HepG2 (cell line): ENCODE results near the gene FBXO30.

ENCODE experiments used
- CTCF ChIP-seq: sonication (generic); formaldehyde crosslinking; IDR thresholded peaks from 2 replicates; pipeline ENCODE4 v1.5.0; 2020; ENCODE audit warnings: mild to moderate bottlenecking, missing genetic modification reagents, moderate library complexity
- ELF4 ChIP-seq: sonication (generic); formaldehyde crosslinking; IDR thresholded peaks from 2 replicates; pipeline ENCODE4 v1.5.0; 2020; ENCODE audit warnings: missing genetic modification reagents, mild to moderate bottlenecking, moderate library complexity, borderline replicate concordance
- EZH2 ChIP-seq: conservative IDR thresholded peaks from 2 replicates; pipeline ENCODE4 v1.6.1; 2012; ENCODE audit warnings: mild to moderate bottlenecking, low read depth, low read length, moderate library complexity
- FOXJ3 ChIP-seq: sonication (generic); formaldehyde crosslinking; IDR thresholded peaks from 2 replicates; pipeline ENCODE4 v1.4.0; 2020; ENCODE audit warnings: missing genetic modification reagents, mild to moderate bottlenecking, borderline replicate concordance
- GABPA ChIP-seq, 2 experiments: IDR thresholded peaks; 2 replicates each; pipeline ENCODE4 v1.6.1; 2011 to 2016; ENCODE audit warnings: low read depth in 2 of 2, low read length in 1 of 2, missing biosample characterization in 1 of 2, missing genetic modification characterization in 1 of 2
- KDM5A ChIP-seq: fragments of 200-600 bp; sonication (generic); IDR thresholded peaks from 2 replicates; pipeline ENCODE4 v1.7.0; 2018; ENCODE audit warnings: antibody characterized with exemption, mild to moderate bottlenecking, low read length, borderline replicate concordance
- POLR2AphosphoS2 ChIP-seq: IDR thresholded peaks from 2 replicates; pipeline ENCODE4 v1.6.1; 2011; ENCODE audit warnings: low read depth, low read length, improper control_type of control experiment
- ZNF263 ChIP-seq: sonication (generic); formaldehyde crosslinking; IDR thresholded peaks from 2 replicates; pipeline ENCODE4 v1.4.0; 2020; ENCODE audit warnings: missing genetic modification reagents
- ZNF335 ChIP-seq: sonication (generic); formaldehyde crosslinking; IDR thresholded peaks from 2 replicates; pipeline ENCODE4 v1.4.0; 2020; ENCODE audit warnings: missing genetic modification reagents
- ZNF441 ChIP-seq: sonication (generic); formaldehyde crosslinking; IDR thresholded peaks from 2 replicates; pipeline ENCODE4 v1.7.0; 2021; ENCODE audit warnings: missing genetic modification reagents, borderline replicate concordance
- ZNF501 ChIP-seq: sonication (generic); formaldehyde crosslinking; IDR thresholded peaks from 2 replicates; pipeline ENCODE4 v1.5.1; 2020; ENCODE audit warnings: mild to moderate bottlenecking, moderate library complexity, missing genetic modification reagents
- ZNF782 ChIP-seq: sonication (generic); formaldehyde crosslinking; IDR thresholded peaks from 2 replicates; pipeline ENCODE4 v1.4.0; 2020; ENCODE audit warnings: missing genetic modification reagents, mild to moderate bottlenecking, borderline replicate concordance

- TF ChIP-seq POLR2AphosphoS2, result no peak
- no peak for TF ChIP-seq EZH2
- no peak for TF ChIP-seq KDM5A
- TF ChIP-seq ELF4, result no peak
- TF ChIP-seq GABPA (IDR thresholded peaks at IDR 0.05; ENCODE audit: low read depth, low read length), result no peak
- no peak for TF ChIP-seq GABPA (CRISPR knock-in tag; IDR thresholded peaks at IDR 0.05; ENCODE audit: low read depth)
- peak; percentile 59; the same call in 1 of the 2 replicates for TF ChIP-seq ZNF263 (CRISPR knock-in tag)
- no peak for TF ChIP-seq ZNF782
- no peak for TF ChIP-seq FOXJ3 (CRISPR knock-in tag)
- TF ChIP-seq ZNF441 (CRISPR knock-in tag), result no peak
- no peak for TF ChIP-seq ZNF335 (CRISPR knock-in tag)
- TF ChIP-seq CTCF (CRISPR knock-in tag), result no peak
- no peak for TF ChIP-seq ZNF501 (CRISPR knock-in tag)
Observed at GRCh38 chr6:145814035-145814500, 527 bp downstream of the FBXO30 start.
